Panc1 (cell line): ENCODE results near the gene HUNK.

Experiments used
- CTCF ChIP-seq: fragments of 450-650 bp; IDR thresholded peaks from 2 replicates; pipeline ENCODE4 v1.5.1; 2017; ENCODE audit warnings: mild to moderate bottlenecking
- POLR2AphosphoS5 ChIP-seq: IDR thresholded peaks from 2 replicates; pipeline ENCODE4 v1.6.1; 2012; ENCODE audit warnings: mild to moderate bottlenecking, low read depth, low read length, moderate library complexity
- REST ChIP-seq, 2 experiments: IDR thresholded peaks; 2 replicates each; pipeline ENCODE4 v1.6.1; 2011 to 2012; ENCODE audit warnings: low read depth in 2 of 2, control low read depth in 1 of 2, low read length in 1 of 2, mild to moderate bottlenecking in 1 of 2, moderate library complexity in 1 of 2; ENCODE audit not compliant: insufficient read depth in 1 of 2
- SIN3A ChIP-seq: IDR thresholded peaks from 2 replicates; pipeline ENCODE4 v1.6.1; 2012; ENCODE audit warnings: low read depth, mild to moderate bottlenecking, low read length, moderate library complexity, borderline replicate concordance; ENCODE audit not compliant: insufficient read depth

GRCh38 chr21:31932470-31932764 lies 59.6 kb downstream of the HUNK start:
- TF ChIP-seq POLR2AphosphoS5 (no peak), CTCF (no peak), SIN3A (no peak), REST (IDR thresholded peaks at IDR 0.05; ENCODE audit: insufficient read depth in 1 of 2, low read depth in 2 of 2, low read length in 1 of 2) (no peak)
